ENCODE results near the gene RASSF7. TPM values are rescaled to one million over a fixed set of nuclear protein-coding genes. Genes with fewer than 3 reads are reported as not detected.

RASSF7 gene
- total RNA-seq, 6 experiments from 2014 or later = 10.1 to 18.8 (median 12.7) TPM

DNA sequence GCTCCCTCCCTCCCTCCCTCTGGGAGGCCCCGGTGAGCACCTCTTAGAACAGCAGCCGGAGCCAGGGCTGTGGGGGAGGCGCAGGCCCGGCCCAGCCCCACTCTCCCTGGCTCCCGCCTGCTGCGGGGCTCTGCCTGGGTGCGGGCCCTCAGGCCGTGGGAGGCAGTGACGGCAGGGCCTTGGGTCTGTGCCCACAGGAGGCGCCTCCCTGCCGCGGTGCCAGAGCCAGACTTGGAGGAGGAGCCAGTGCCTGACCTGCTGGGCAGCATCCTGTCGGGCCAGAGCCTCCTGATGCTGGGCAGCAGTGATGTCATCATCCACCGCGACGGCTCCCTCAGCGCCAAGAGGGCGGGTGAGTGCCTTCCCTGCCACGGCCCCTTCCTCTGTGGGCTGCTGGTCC, 45.5 kb downstream of the RASSF7 start:
- Mint-ChIP-seq H3K27ac (no peak overlapping the region), H3K4me3 (no peak overlapping the region), H3K9me3 (no peaks in the 10 kb centered on the region), H3K4me1 (ENCODE audit: low read depth) (no peaks in the 10 kb centered on the region), H3K36me3 (ENCODE audit: low read depth) (peaks cover 23% of the 10 kb centered on the region), H3K27me3 (ENCODE audit: insufficient read depth) (peaks cover 1% of the 10 kb centered on the region)
- no peak for DNase-seq
- TF ChIP-seq, protein P1, sequence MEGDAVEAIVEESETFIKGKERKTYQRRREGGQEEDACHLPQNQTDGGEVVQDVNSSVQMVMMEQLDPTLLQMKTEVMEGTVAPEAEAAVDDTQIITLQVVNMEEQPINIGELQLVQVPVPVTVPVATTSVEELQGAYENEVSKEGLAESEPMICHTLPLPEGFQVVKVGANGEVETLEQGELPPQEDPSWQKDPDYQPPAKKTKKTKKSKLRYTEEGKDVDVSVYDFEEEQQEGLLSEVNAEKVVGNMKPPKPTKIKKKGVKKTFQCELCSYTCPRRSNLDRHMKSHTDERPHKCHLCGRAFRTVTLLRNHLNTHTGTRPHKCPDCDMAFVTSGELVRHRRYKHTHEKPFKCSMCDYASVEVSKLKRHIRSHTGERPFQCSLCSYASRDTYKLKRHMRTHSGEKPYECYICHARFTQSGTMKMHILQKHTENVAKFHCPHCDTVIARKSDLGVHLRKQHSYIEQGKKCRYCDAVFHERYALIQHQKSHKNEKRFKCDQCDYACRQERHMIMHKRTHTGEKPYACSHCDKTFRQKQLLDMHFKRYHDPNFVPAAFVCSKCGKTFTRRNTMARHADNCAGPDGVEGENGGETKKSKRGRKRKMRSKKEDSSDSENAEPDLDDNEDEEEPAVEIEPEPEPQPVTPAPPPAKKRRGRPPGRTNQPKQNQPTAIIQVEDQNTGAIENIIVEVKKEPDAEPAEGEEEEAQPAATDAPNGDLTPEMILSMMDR (IDR thresholded peaks at IDR 0.05) = no peak

DNA sequence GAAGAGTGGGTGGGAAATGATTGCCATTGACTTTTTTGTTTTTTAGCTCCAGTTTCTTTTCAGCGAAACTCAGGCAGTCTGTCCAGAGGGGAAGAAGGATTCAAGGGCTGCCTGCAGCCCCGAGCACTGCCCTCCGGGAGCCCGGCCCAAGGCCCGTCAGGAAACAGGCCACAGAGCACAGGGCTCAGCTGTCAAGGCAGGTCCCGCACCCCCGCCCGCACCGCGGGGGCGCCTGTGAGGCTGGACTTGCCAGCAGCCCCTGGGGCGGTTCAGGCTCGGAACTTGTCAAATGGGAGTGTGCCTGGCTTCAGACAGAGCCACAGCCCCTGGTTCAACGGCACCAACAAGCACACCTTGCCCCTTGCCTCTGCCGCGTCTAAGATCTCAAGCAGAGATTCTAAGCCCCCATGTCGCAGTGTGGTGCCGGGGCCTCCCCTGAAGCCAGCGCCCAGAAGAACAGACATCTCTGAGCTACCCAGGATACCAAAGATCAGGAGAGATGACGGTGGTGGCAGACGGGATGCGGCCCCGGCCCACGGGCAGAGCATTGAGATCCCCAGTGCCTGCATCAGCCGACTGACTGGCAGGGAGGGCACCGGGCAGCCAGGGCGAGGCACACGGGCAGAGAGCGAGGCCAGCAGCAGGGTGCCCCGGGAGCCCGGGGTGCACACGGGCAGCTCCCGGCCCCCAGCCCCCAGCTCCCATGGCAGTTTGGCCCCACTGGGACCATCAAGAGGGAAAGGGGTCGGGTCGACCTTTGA, 46.4 kb downstream of the RASSF7 start:
- Mint-ChIP-seq H3K4me3 (no peak overlapping the region), H3K4me1 (ENCODE audit: low read depth) (no peaks in the 10 kb centered on the region), H3K9me3 (no peaks in the 10 kb centered on the region), H3K27me3 (ENCODE audit: insufficient read depth) (no peaks in the 10 kb centered on the region; the same call in none of the 2 replicates), H3K36me3 (ENCODE audit: low read depth) (peaks cover 19% of the 10 kb centered on the region; the same call in 1 of the 2 replicates), H3K27ac (no peak overlapping the region)
- TF ChIP-seq, protein P1 (IDR thresholded peaks at IDR 0.05) = no peak
- no peak for DNase-seq

DNA sequence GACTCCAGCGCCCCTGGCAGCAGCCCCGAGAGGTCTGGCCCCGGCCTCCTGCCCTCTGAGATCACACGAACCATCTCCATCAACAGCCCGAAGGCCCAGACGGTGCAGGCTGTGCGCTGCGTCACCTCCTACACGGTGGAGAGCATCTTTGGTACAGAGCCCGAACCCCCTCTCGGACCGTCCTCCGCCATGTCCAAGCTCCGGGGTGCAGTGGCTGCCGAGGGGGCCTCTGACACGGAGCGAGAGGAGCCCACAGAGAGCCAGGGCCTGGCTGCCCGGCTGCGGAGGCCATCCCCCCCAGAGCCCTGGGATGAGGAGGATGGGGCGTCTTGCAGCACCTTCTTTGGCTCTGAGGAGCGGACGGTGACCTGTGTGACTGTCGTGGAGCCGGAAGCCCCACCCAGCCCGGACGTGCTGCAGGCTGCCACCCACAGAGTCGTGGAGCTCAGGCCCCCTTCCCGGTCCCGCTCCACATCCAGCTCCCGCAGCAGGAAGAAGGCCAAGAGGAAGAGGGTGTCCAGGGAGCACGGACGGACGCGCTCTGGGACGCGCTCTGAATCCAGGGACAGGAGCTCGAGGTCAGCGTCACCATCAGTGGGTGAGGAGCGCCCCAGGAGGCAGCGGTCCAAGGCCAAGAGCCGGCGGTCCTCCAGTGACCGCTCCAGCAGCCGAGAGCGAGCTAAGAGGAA, 47.3 kb downstream of the RASSF7 start:
- no peaks in the 10 kb centered on the region; the same call in none of the 2 replicates for H3K27me3 Mint-ChIP-seq (ENCODE audit: insufficient read depth)
- H3K4me3 Mint-ChIP-seq = no peak overlapping the region
- TF ChIP-seq, protein P1 (IDR thresholded peaks at IDR 0.05) = no peak
- H3K27ac Mint-ChIP-seq = no peak overlapping the region
- no peaks in the 10 kb centered on the region for H3K9me3 Mint-ChIP-seq
- H3K36me3 Mint-ChIP-seq (ENCODE audit: low read depth) = peaks cover 20% of the 10 kb centered on the region; the same call in 1 of the 2 replicates
- no peaks in the 10 kb centered on the region for H3K4me1 Mint-ChIP-seq (ENCODE audit: low read depth)
- DNase-seq = no peak

DNA sequence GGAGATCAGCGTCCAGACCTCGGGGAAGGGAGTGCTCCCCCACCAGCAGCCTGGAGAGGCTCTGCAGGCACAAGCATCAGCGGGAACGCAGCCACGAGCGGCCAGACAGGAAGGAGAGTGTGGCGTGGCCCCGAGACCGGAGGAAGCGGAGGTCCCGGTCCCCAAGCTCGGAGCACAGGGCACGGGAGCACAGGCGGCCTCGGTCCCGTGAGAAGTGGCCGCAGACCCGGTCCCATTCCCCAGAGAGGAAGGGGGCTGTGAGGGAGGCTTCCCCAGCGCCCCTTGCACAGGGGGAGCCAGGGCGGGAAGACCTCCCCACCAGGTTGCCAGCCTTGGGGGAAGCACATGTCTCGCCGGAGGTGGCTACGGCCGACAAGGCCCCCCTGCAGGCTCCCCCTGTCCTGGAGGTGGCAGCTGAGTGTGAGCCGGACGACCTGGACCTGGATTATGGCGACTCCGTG, 48.1 kb downstream of the RASSF7 start:
- TF ChIP-seq, protein P1 (IDR thresholded peaks at IDR 0.05) = no peak
- Mint-ChIP-seq H3K4me1 (ENCODE audit: low read depth) (no peaks in the 10 kb centered on the region), H3K36me3 (ENCODE audit: low read depth) (peaks cover 20% of the 10 kb centered on the region; the same call in 1 of the 2 replicates), H3K27me3 (ENCODE audit: insufficient read depth) (no peaks in the 10 kb centered on the region; the same call in none of the 2 replicates), H3K9me3 (no peaks in the 10 kb centered on the region), H3K4me3 (no peak overlapping the region), H3K27ac (no peak overlapping the region)
- DNase-seq = no peak

DNA sequence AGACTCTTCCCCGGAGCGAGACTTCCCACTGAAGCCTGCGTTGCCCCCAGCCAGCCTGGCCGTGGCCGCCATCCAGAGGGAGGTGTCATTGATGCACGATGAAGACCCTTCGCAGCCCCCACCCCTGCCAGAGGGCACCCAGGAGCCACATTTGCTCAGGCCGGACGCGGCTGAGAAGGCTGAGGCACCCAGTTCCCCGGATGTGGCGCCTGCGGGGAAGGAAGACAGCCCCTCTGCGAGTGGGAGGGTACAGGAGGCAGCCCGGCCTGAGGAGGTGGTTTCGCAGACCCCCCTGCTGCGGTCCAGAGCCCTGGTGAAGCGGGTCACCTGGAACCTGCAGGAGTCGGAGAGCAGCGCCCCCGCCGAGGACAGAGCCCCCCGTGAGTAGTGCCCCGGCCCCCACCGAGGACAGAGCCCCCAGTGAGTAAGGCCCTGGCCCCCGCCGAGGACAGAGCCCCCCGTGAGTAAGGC, 48.6 kb downstream of the RASSF7 start:
- Mint-ChIP-seq H3K9me3 (no peaks in the 10 kb centered on the region), H3K27ac (no peak overlapping the region), H3K4me3 (no peak overlapping the region), H3K36me3 (ENCODE audit: low read depth) (peaks cover 20% of the 10 kb centered on the region; the same call in 1 of the 2 replicates), H3K4me1 (ENCODE audit: low read depth) (no peaks in the 10 kb centered on the region), H3K27me3 (ENCODE audit: insufficient read depth) (no peaks in the 10 kb centered on the region; the same call in none of the 2 replicates)
- DNase-seq = no peak
- TF ChIP-seq, protein P1 (IDR thresholded peaks at IDR 0.05) = no peak

All from HFFc6 (cell line).